ENCODE results near the gene PANK2.
"Not testable (repeated sequence)": the region's sequence is repeated elsewhere in the genome, so short reads cannot be mapped to it uniquely, and the experiment has no call there.

Gene PANK2

DNA sequence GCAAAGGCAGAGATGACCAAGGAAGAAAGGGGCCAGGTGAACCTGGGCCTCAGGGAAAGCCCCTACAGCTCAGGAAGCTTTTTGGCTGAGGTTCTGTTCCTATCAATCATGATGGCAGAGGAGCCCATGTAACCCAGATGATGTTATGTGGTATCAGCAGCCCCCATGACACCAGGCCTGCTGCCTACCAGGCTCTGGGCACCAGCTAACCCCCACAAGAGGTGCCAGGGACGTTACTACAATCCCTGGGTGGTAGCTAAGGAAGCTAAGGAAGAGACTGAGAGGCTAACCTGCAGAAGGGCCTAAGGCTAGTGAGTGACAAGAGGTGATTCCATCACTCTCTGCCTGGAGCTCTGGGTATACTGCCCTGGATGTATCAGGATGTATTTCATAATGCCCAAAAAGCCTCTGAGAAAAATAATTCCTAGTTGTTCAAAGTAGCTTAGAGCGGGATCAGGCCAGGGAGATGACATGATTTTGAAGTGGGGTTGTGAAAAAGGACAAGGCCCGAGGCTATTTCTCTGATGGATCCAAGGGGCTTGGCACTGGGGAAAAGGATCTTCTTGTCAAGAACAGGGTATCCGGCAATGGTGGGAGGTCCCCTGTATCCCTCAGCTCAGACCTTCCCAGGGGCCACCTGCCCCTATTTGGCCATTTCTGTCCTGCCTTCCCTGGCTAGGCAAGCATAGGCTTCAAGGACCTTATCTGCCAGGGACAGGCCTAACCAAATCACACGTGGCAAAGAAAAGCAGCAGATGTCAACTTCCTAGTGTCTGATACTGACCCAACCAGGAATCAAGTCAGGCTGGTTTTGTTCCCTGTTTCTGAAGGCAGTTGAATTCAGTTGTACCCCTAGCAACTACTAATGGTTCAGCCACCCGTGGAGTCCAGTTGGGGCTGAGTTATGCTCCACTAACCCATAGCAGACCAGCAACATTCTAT is 41.3 kb downstream of the PANK2 start:
- no peak for DNase-seq

DNA sequence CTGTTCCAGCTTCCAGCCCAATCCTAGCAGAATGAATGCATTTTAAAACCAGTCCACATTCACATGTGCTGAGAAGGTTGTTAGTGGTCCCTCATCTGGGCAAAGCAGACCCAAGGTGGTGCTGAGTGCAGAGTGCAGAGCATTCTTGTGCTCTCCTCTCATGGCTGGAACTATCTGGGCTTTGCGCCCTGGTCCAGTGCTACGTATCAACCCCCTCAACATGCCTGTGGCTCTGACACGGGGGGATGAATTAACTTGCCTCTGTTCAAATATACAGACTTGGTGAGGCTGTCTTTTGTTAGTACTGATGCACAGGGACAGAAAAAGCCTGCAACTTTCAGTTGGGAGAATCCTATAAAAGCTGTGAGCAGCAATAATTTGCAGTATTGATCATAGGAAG is 42.5 kb downstream of the PANK2 start:
- no peak for DNase-seq

DNA sequence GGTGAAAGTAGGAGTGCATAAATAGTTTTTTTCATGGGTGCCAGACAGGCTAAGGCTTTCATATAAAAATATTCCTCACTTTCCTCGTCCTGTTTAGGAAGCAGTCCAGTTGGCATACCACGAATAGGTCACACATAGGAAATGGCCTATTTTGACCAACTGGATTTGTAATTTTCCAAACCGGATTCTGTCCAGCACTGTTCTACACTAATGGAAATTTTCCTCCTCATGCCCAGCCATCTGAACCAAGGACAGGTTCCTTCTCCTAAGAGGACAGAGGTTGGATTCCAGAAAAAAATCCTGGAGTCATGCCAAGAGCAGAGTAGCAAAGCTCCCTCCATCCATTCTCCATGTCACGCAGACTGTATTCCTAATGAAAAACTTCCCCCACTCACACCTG is 43.1 kb downstream of the PANK2 start:
- no peak for DNase-seq

DNA sequence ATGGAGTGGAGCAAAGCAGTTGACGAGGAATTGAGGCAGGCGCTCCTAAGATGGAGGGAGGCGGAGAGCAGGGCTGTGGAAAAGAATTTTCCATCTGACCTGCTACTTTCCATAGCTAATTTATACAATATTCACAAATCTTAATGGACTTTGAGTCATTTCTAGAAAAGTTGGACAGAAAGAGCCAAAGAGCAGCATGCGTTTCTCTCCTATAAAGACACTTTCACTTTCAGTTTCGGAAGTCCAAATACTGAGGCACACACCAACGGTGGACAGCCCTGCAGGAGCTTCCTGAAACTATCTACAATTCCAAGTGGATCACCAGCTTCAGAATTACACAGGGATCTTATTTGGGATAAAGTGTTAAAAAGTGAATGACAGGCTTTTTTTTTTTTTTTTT is 43.5 kb downstream of the PANK2 start:
- no peak for DNase-seq

DNA sequence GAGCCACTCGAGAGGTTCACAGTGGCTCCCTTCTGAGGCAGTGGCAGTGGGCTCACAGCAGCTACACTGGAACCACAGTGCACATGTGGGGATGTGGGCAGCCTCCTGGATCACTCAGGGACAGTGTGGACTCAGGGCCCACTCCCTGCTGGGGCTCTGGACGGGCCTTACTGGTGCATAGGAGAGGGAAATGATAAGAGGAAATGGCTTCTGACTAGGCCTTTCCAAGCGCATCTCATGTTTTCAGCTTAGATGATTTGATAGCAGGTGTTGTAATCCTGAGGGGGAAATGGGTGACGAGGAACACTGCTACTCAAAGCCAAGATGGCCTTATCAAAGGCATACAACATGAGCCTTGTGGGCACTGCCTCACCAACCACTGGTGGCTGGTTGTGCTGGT is 44.0 kb downstream of the PANK2 start:
- DNase-seq: no peak

DNA sequence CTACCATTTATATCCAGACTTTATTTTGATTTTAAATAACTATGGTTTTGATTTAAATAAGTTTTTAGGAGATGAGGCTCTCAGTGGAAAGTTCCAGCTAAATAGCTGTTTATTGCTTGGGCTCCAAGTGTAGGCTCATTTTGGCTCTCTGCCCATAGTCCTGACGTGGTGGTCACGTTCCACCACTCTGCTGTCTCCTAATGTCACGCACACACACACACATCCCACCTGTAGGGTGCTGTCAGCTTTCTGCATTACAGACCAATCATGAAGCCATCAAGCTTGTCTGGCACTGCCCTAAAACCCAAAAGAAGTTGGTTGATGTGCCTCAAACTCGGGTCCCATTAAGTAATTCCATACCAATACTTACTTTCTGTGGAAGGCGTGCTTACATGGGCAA is 45.4 kb downstream of the PANK2 start:
- DNase-seq: no peak

DNA sequence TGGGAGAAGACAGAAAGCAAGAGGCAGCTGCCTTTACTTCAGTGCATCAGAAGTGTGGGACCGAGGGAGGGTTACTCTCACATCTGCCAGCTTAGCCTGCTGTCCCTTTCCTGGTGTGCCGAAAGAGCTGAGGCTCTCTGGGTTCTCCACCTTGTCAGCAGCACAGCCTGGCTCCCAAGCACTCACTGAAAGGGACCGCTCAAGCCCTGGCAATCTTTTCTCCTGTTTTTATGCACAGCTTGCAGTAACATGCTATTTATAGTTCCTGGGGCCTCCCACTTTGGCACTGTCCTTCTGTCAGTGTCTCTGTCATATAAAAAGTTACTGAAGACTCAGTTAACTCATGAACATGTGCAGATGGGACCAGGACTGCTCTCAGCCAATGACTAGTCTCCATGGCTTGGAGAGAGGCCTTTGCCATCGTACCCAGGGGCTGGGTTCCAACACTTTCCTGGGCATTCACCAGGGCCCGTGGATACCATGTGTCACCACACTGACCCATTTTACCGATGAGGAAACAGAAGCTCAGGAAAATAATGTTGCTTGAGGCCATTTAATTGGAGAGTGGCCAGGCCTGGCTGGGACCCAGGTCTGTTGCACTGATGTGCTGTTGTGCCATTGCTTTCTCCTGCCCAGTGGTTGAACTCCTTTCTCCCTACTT is 46.2 kb downstream of the PANK2 start:
- DNase-seq: peak; percentile 79

DNA sequence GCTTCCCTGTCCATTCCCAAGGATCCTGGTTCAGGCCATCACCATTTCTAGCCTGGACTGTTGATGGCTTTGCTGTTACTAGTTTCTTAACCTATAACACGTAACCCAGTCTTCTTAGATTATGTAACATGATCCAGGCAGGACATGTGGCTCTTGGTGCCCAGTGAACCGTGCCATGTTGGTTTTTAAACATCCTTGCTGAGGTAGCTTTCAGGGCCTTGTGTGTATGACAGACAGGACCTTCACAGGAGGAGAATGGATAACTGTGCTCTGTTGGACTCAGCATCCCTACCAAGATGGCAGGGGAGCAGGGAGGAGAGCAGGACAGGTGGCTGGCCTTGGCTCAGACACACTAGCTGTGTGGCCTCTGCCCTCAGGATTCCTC is 46.8 kb downstream of the PANK2 start:
- no peak for DNase-seq

DNA sequence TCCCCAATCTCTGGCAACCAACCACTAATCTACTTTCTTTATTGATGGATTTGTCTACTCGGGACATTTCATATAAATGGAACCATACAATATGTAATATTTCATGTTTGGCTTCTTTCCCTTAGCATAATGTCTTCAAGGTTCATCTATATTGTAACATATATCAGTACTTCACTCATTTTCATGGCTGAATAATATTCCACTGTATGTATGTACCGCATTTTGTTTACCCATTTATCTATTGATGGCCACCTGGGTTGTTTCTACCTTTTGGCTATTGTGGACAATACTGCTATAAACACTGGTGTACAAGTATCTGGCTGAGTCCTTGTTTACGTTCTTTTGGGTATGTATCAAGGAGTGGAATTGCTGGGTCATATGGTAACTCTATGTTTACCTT is 48.4 kb downstream of the PANK2 start:
- DNase-seq: no peak

DNA sequence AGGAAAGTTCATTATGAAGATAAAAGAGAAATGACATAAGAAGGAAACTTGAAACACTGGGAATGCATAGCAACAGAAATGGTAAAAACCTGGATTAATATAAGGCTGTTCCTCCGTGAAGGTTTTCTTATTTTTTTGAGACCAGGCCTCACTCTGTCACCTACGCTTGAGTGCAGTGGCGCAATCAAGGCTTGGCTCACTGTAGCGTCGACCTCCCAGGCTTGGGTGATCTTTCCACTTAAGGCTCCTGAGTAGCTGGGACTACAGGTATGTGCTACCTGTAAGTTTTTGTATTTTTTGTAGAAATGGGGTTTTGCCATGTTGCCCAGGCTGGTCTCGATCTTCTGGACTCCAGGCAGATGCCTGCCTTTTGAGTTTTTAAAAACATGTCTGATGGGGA is 51.7 kb downstream of the PANK2 start:
- no peak for DNase-seq

DNA sequence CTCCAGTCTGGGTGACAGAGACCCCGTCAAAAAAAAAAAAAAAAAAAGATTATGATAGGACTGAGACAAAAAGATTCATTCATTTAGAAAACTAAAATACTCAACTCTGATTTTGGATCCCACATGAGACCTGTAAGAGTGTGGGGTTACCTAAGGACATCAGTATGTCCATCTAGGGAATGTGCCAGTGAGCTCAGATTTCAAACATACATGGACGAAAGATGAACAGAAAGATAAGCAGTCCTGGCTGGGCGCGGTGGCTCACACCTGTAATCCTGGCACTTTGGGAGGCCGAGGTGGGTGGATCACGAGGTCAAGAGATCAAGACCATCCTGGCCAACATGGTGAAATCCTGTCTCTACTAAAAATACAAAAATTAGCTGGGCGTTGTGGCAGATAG is 57.5 kb downstream of the PANK2 start:
- DNase-seq: not testable (repeated sequence)

DNA sequence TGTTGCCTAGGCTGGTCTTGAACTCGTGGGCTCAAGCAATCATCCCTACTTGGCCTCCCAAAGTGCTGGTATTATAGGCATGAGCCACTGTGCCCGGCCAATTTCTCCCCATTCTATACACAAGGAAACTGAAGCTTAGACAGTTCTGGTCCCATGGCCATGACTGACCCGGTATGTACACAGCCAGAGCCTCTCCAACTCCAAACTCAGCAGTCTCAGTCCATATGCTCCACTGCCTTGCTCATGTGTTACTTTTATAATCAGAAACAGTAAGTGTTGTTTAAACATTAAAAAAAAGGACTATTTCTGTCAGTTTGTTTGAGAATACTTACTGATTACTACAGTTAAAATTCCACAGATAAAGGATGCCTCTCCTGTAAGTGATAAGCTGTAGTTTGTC is 75.5 kb downstream of the PANK2 start:
- no peak for DNase-seq

DNA sequence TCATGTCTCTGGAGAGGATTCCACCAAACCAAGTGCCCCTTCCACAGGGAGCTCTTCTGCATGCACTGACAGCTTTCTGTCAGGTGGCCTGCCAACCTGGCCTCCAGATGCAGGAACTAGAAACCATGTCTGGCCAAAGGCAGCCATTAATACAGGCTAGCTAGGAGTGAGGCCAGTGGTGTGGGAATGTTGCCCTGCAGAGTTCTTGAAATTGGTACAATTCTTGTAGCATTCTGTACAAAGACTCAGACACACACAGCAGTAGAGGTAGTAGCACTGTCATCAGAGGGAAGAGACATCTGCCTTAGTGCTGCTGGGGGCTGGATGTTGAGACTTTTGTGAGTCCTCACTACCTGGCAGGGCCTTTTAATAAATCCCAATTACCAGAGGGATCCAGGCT is 77.4 kb downstream of the PANK2 start:
- DNase-seq: no peak

DNA sequence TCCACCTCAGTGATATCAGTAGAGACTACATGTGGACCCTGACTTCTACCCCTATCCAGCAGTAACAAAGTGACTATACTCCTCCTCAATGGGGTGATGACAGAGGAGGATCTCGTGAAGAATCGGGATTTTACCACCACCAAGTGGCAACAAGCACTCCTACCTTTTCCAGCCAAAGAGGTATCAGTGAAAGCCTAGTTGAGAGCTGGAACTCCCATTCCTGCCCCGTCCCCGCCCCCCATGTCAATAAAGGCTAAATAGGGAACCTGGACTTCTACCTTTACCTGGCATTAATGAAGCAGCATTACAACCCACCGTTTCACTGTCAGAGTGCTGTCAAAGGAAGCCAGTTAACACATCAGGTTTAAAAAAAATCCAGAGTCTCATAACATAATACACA is 80.8 kb downstream of the PANK2 start:
- no peak for DNase-seq

DNA sequence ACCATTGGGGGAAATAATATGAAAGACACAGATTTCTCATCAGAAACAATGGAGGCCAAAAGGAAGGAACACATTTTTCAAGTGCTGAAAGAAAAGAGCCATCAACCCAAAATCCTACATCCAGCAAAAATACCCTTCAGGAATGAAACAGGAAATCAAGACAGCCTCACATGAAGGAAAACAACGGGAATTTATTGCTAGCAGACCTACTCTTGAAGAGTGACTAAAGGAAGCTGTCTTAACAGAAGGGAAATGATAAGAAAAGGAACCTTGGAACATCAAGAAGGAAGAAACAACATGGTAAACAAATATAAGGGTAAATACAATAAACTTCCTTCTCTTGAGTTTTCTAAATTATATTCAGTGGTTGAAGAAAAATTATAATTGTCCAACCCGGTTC is 82.0 kb downstream of the PANK2 start:
- no peak for DNase-seq

DNA sequence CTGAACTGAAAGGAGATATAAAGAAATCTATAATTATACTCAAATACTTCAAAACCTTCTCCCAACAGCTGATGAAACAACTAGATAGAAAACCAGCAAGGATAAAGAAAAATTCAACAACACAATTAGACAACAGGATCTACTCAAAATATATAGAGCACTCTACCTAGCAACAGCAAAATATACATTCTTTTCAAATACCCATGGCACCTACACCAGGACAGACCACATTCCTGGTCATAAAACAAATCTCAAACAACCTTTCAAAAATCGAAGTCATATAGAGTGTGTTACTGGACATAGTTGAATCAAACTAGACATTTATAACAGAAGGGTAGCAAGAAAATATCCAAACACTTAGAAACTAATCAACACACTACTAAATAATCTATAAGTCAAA is 83.0 kb downstream of the PANK2 start:
- no peak for DNase-seq

DNA sequence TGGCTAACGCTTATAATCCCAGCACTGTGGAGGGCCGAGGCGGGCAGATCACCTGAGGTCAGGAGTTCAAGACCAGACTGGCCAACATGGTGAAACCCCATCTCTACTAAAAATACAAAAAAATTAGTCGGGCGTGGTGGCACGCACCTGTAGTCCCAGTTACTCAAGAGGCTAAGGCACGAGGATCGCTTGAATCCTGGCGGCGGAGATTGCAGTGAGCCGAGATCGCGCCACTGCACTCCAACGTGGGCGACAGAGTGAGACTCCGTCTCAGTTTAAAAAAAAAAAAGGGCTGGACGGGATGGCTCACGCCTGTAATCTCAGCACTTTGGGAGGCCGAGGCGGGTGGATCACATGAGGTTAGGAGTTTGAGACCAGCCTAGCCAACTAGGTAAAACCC is 83.4 kb downstream of the PANK2 start:
- not testable (repeated sequence) for DNase-seq

DNA sequence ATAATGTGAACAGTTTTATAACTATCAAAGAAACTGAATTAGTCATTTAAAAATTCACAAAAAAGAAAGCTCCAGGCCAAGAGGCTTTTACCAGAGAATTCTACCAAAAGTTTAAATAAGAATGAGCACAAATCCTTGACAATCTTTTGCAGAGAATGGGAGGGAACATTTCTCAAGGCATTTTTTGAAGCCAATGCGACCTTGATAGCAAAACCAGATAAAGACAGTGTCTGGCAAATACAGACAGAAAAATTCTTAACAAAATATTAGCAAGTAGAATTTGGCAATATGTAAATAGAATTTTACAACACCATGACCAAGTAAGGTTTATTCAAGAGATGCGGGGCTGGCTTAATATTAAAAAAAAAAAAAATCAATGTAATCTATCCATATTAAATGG is 84.5 kb downstream of the PANK2 start:
- DNase-seq: no peak

DNA sequence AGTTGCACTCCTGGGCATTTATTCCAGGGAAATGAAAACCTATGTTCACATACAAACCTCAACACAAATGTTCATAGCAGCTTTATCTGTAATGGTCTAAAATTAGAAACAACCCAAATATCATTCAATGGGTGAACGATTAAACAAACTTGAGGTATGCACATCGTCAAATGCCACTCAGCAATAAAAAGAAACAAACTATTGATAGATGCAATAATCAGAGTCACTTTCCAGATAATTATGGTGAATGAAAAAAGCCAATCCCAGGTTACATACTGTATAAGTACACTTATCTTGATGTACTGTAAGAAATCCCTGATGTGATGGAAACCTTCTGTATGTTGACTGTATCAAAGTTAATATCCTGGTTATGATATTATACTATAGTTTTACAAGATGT is 87.3 kb downstream of the PANK2 start:
- no peak for DNase-seq
